Peyer's patch (tissue), 4 donors: ENCODE data around the gene VSTM5. TPM values are rescaled to one million over a fixed set of nuclear protein-coding genes. Genes with fewer than 3 reads are reported as not detected.

Experiments
- DNase-seq, 3 donors: peaks; one replicate each; pipeline ENCODE4 v3.0.0-alpha.2; 2017 to 2019
- H3K27ac ChIP-seq, 4 donors: fragments of 200-600 bp; sonication (generic); one replicate each; pipeline ENCODE4 v1.5.1; 2016 to 2019
- H3K27me3 ChIP-seq, 2 donors: fragments of 200-600 bp; sonication (generic); one replicate each; pipeline ENCODE4 v1.5.1; 2019
- H3K36me3 ChIP-seq, 3 donors: fragments of 200-600 bp; sonication (generic); one replicate each; pipeline ENCODE4 v1.5.1; 2016 to 2019
- H3K4me1 ChIP-seq, 4 donors: fragments of 200-600 bp; sonication (generic); one replicate each; pipeline ENCODE4 v1.5.1; 2016 to 2019
- H3K4me3 ChIP-seq, 4 donors: fragments of 200-600 bp; sonication (generic); 1 replicate in 3 of 4; 2 replicates in 1 of 4; pipeline ENCODE4 v1.5.1; 2016 to 2019; ENCODE audit warnings: mild to moderate bottlenecking in 1 of 4
- H3K9me3 ChIP-seq, 4 donors: fragments of 200-600 bp; sonication (generic); one replicate each; pipeline ENCODE4 v1.5.1; 2016 to 2019; ENCODE audit warnings: mild to moderate bottlenecking in 1 of 4
- CTCF ChIP-seq, 6 experiments: fragments of 450-650 bp in 4 of 6; fragments of 200-600 bp in 2 of 6; sonication (generic) in 1 of 6; IDR thresholded peaks; one replicate each; pipeline ENCODE4 v1.5.1; 2017 to 2019; ENCODE audit warnings: antibody characterized with exemption in 6 of 6, mild to moderate bottlenecking in 3 of 6, moderate library complexity in 1 of 6
- POLR2A ChIP-seq, 2 donors: fragments of 450-650 bp; IDR thresholded peaks; one replicate each; pipeline ENCODE4 v1.5.1; 2017; ENCODE audit warnings: antibody characterized with exemption in 2 of 2, mild to moderate bottlenecking in 2 of 2, moderate library complexity in 2 of 2
- total RNA-seq, 4 donors: library from RNA; depleted of rRNA; stranded (reverse); fragments of >200 nt; gene quantifications; one replicate each; pipeline ENCODE4 v1.1.0, GENCODE V29; 2016

Gene VSTM5
- total RNA-seq, 4 donors from 2014 or later = 1.1 to 2.2 (median 1.5) TPM

- H3K27me3 ChIP-seq = no peaks in the 10 kb centered on the region
- H3K4me1 ChIP-seq = peaks cover 0 to 8% (median 0%) of the 10 kb centered on the region in 4 donors
- TF ChIP-seq POLR2A (IDR thresholded peaks at IDR 0.05) = no peak
- TF ChIP-seq CTCF (IDR thresholded peaks at IDR 0.05) = no peak
- H3K27ac ChIP-seq = peak overlapping the region in 2 of 4 donors; percentile 51 to 61
- H3K4me3 ChIP-seq = no peak overlapping the region
- no peaks in the 10 kb centered on the region for H3K36me3 ChIP-seq
- H3K9me3 ChIP-seq = no peaks in the 10 kb centered on the region
- DNase-seq = no peak
These were observed 28.8 kb downstream of the VSTM5 start for GRCh38 chr11:93821617-93822016.

GRCh38 chr11:93820847-93821246 lies 29.6 kb downstream of the VSTM5 start:
- Histone ChIP-seq H3K27ac (peak overlapping the region in 2 of 4 donors; percentile 51 to 61), H3K4me1 (peaks cover 0 to 8% (median 0%) of the 10 kb centered on the region in 4 donors), H3K36me3 (no peaks in the 10 kb centered on the region), H3K27me3 (no peaks in the 10 kb centered on the region), H3K9me3 (no peaks in the 10 kb centered on the region), H3K4me3 (no peak overlapping the region)
- DNase-seq = no peak
- TF ChIP-seq CTCF (IDR thresholded peaks at IDR 0.05) (no peak), POLR2A (IDR thresholded peaks at IDR 0.05) (no peak)

- DNase-seq = no peak
- no peak overlapping the region for H3K4me3 ChIP-seq
- no peaks in the 10 kb centered on the region for H3K27me3 ChIP-seq
- H3K36me3 ChIP-seq = peaks cover 0 to 7% (median 0%) of the 10 kb centered on the region in 3 donors
- peaks cover 0 to 8% (median 0%) of the 10 kb centered on the region in 4 donors for H3K4me1 ChIP-seq
- no peak for TF ChIP-seq CTCF (IDR thresholded peaks at IDR 0.05)
- no peak for TF ChIP-seq POLR2A (IDR thresholded peaks at IDR 0.05)
- no peaks in the 10 kb centered on the region for H3K9me3 ChIP-seq
- no peak overlapping the region for H3K27ac ChIP-seq
These were observed 30.3 kb downstream of the VSTM5 start for GRCh38 chr11:93819966-93820695.

DNA sequence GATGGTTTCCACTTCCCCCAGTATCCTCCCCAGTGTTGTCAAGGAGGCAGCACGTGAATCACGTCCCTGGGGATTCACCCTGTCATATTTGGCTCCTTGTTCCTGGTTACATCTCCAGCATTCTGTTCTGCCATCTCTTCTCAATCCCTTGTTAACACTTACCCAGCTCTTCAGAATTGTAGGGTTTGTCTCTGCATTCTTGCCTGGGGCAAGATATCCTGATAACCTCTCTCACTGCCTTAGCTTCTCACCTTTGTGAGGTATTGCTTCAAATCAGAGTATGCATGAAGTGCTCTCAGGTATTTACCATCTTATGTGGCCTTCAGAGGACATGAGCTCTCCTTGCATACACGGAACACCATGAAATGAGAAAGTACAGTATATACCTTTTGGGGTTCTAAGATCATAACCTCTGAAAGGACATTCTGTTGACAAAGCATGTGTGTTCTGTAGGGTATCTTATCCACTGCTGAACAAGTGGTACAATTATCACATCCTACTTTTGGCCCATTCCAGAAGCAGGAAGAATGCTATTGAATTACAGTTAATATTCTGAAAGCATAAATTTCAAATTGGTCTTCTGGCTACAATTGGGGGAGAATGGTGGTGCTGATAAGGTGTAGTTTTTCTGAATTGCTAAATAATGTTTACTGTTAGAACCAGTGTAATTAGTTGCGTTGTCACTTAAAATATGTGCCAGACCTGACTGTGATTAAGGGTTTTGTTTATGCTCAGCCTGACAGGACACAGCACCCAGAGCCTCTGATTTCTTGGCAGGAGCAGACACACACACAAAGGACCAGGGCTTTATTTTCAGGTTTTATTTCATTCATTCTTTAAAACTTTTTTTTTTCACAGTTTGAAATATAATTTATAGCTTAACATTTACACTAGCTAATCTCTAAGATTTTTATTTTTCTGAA lies 32.7 kb downstream of the VSTM5 start:
- Histone ChIP-seq H3K9me3 (no peaks in the 10 kb centered on the region), H3K27me3 (no peaks in the 10 kb centered on the region), H3K4me1 (peaks cover 0 to 8% (median 0%) of the 10 kb centered on the region in 4 donors), H3K36me3 (peaks cover 0 to 32% (median 0%) of the 10 kb centered on the region in 3 donors), H3K27ac (no peak overlapping the region), H3K4me3 (no peak overlapping the region)
- TF ChIP-seq CTCF (IDR thresholded peaks at IDR 0.05) (no peak), POLR2A (IDR thresholded peaks at IDR 0.05) (no peak)
- DNase-seq = no peak

DNA sequence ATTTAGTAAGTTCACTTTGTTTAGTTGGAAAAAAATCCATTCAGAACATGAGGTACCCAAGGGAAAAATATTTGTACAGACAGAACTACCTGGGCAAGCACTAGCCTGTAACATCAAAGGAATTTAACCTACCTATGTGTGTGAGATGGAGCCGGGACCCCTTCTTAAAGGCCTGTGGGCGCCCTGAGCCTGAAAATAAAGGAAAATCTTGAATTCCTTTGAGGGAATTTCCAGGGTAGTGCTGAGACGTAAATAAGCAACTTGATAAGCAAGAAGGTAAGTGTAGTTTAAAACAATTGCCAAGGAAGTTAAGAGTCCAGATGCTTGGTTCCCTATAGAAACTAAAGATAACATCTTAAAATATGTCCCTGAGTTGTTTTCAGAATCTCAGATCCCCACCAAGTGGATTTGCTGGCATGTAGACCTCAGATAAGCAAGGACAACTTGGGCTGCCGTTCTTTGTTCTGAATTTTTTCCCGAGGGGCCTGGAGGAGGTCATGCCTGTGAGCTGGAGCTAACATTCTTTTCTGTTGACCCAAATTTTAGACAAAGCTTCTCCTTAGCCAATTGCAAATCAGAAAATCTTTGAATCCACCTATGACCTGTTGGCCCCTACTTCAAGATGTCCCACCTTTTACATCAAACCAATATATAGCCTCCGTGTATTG lies 35.3 kb downstream of the VSTM5 start:
- Histone ChIP-seq H3K9me3 (no peaks in the 10 kb centered on the region), H3K36me3 (peaks cover 0 to 57% (median 0%) of the 10 kb centered on the region in 3 donors), H3K27ac (no peak overlapping the region), H3K4me1 (no peaks in the 10 kb centered on the region), H3K27me3 (no peaks in the 10 kb centered on the region), H3K4me3 (no peak overlapping the region)
- TF ChIP-seq CTCF (IDR thresholded peaks at IDR 0.05) (no peak), POLR2A (IDR thresholded peaks at IDR 0.05) (no peak)
- no peak for DNase-seq
